Central memory CD8-positive, alpha-beta T cell (primary cell): ENCODE data around the gene SLC47A2.
A peak's percentile ranks its signal among the peaks of the same experiment; 100 is the strongest.

Experiments
- ATAC-seq: fragments of 150-1000 bp; cut with Tn5 transposase; replicated peaks from 2 replicates; pipeline ENCODE4 v1.10.0; 2022; ENCODE audit warnings: mild to moderate bottlenecking, moderate FRiP score, moderate number of reproducible peaks; ENCODE audit not compliant: poor library complexity, severe bottlenecking; ENCODE audit errors: extremely low read depth
- DNase-seq, 2 donors: peaks; one replicate each; pipeline ENCODE4 v3.0.0; 2021; ENCODE audit warnings: low spot score in 2 of 2
- H3K27ac Mint-ChIP-seq: one replicate; pipeline ENCODE4 v1.8.0; 2022; ENCODE audit warnings: low read depth, mild to moderate bottlenecking, moderate library complexity, mixed read lengths
- H3K27me3 Mint-ChIP-seq: one replicate; pipeline ENCODE4 v1.8.0; 2022; ENCODE audit warnings: mixed read lengths
- H3K36me3 Mint-ChIP-seq: one replicate; pipeline ENCODE4 v1.8.0; 2022; ENCODE audit warnings: mild to moderate bottlenecking, moderate library complexity, mixed read lengths; ENCODE audit not compliant: insufficient read depth
- H3K4me1 Mint-ChIP-seq: one replicate; pipeline ENCODE4 v1.8.0; 2022; ENCODE audit warnings: mixed read lengths
- H3K4me3 Mint-ChIP-seq: one replicate; pipeline ENCODE4 v1.8.0; 2022; ENCODE audit warnings: mild to moderate bottlenecking, moderate library complexity, mixed read lengths
- H3K9me3 Mint-ChIP-seq: one replicate; pipeline ENCODE4 v1.8.0; 2022; ENCODE audit warnings: mixed read lengths

Gene SLC47A2

GRCh38 chr17:19743101-19744100, 27.0 kb upstream of the SLC47A2 start:
- H3K27ac Mint-ChIP-seq, result no peak overlapping the region
- no peaks in the 10 kb centered on the region for H3K4me1 Mint-ChIP-seq
- H3K4me3 Mint-ChIP-seq, result peak overlapping the region; percentile 76

GRCh38 chr17:19742495-19742894, 26.1 kb upstream of the SLC47A2 start:
- no peaks in the 10 kb centered on the region for H3K4me1 Mint-ChIP-seq
- no peak overlapping the region for H3K27ac Mint-ChIP-seq
- DNase-seq, result no peak
- no peak overlapping the region for H3K4me3 Mint-ChIP-seq
- H3K27me3 Mint-ChIP-seq, result no peaks in the 10 kb centered on the region
- ATAC-seq, result no peak
- H3K9me3 Mint-ChIP-seq, result no peaks in the 10 kb centered on the region
- peaks cover 1% of the 10 kb centered on the region for H3K36me3 Mint-ChIP-seq

More at GRCh38 chr17:19743101-19744100, 27.0 kb upstream of the SLC47A2 start:
- DNase-seq (no peak), ATAC-seq (no peak)
- H3K27me3 Mint-ChIP-seq, result peaks cover 9% of the 10 kb centered on the region
- peaks cover 1% of the 10 kb centered on the region for H3K36me3 Mint-ChIP-seq
- H3K9me3 Mint-ChIP-seq, result no peaks in the 10 kb centered on the region

- no peak for ATAC-seq
Measured at GRCh38 chr17:19741832-19742457, 25.6 kb upstream of the SLC47A2 start.

GRCh38 chr17:19740933-19741332, 24.5 kb upstream of the SLC47A2 start:
- no peaks in the 10 kb centered on the region for H3K27me3 Mint-ChIP-seq
- no peaks in the 10 kb centered on the region for H3K4me1 Mint-ChIP-seq
- no peak for ATAC-seq
- DNase-seq, result no peak
- no peak overlapping the region for H3K4me3 Mint-ChIP-seq
- H3K36me3 Mint-ChIP-seq, result no peaks in the 10 kb centered on the region
- H3K27ac Mint-ChIP-seq, result no peak overlapping the region
- no peaks in the 10 kb centered on the region for H3K9me3 Mint-ChIP-seq

More at GRCh38 chr17:19741832-19742457, 25.6 kb upstream of the SLC47A2 start:
- Mint-ChIP-seq H3K36me3 (peaks cover 1% of the 10 kb centered on the region), H3K9me3 (no peaks in the 10 kb centered on the region), H3K27ac (no peak overlapping the region), H3K4me1 (no peaks in the 10 kb centered on the region), H3K4me3 (no peak overlapping the region), H3K27me3 (no peaks in the 10 kb centered on the region)
- no peak for DNase-seq

GRCh38 chr17:19739241-19740201, 23.1 kb upstream of the SLC47A2 start:
- ATAC-seq, result no peak
- H3K4me1 Mint-ChIP-seq, result no peaks in the 10 kb centered on the region
- no peaks in the 10 kb centered on the region for H3K27me3 Mint-ChIP-seq
- H3K9me3 Mint-ChIP-seq, result no peaks in the 10 kb centered on the region
- no peak overlapping the region for H3K4me3 Mint-ChIP-seq
- H3K27ac Mint-ChIP-seq, result no peak overlapping the region
- peaks cover 2% of the 10 kb centered on the region for H3K36me3 Mint-ChIP-seq
- no peak for DNase-seq

GRCh38 chr17:19738757-19739156, 22.4 kb upstream of the SLC47A2 start:
- DNase-seq (no peak), ATAC-seq (no peak)
- H3K27ac Mint-ChIP-seq, result no peak overlapping the region
- no peak overlapping the region for H3K4me3 Mint-ChIP-seq
- no peaks in the 10 kb centered on the region for H3K4me1 Mint-ChIP-seq
- H3K9me3 Mint-ChIP-seq, result no peaks in the 10 kb centered on the region
- H3K36me3 Mint-ChIP-seq, result peaks cover 2% of the 10 kb centered on the region
- no peaks in the 10 kb centered on the region for H3K27me3 Mint-ChIP-seq

GRCh38 chr17:19738073-19738449, 21.7 kb upstream of the SLC47A2 start:
- Mint-ChIP-seq H3K27me3 (no peaks in the 10 kb centered on the region), H3K4me1 (no peaks in the 10 kb centered on the region), H3K9me3 (no peaks in the 10 kb centered on the region), H3K27ac (no peak overlapping the region), H3K4me3 (no peak overlapping the region), H3K36me3 (peaks cover 2% of the 10 kb centered on the region)
- no peak for DNase-seq
- no peak for ATAC-seq

- H3K27ac Mint-ChIP-seq, result no peak overlapping the region
- H3K27me3 Mint-ChIP-seq, result no peaks in the 10 kb centered on the region
- H3K36me3 Mint-ChIP-seq, result peaks cover 2% of the 10 kb centered on the region
- ATAC-seq (no peak), DNase-seq (no peak)
- H3K9me3 Mint-ChIP-seq, result no peaks in the 10 kb centered on the region
- H3K4me1 Mint-ChIP-seq, result no peaks in the 10 kb centered on the region
- H3K4me3 Mint-ChIP-seq, result no peak overlapping the region
Measured at GRCh38 chr17:19737305-19738072, 21.1 kb upstream of the SLC47A2 start.

- H3K4me3 Mint-ChIP-seq, result no peak overlapping the region
- peaks cover 2% of the 10 kb centered on the region for H3K36me3 Mint-ChIP-seq
- DNase-seq (no peak), ATAC-seq (no peak)
- H3K27me3 Mint-ChIP-seq, result no peaks in the 10 kb centered on the region
- no peak overlapping the region for H3K27ac Mint-ChIP-seq
- no peaks in the 10 kb centered on the region for H3K4me1 Mint-ChIP-seq
- H3K9me3 Mint-ChIP-seq, result no peaks in the 10 kb centered on the region
Measured at GRCh38 chr17:19736071-19736470, 19.7 kb upstream of the SLC47A2 start.

GRCh38 chr17:19733953-19734526, 17.7 kb upstream of the SLC47A2 start:
- Mint-ChIP-seq H3K27ac (no peak overlapping the region), H3K4me3 (no peak overlapping the region), H3K27me3 (no peaks in the 10 kb centered on the region), H3K4me1 (no peaks in the 10 kb centered on the region), H3K36me3 (peaks cover 2% of the 10 kb centered on the region), H3K9me3 (no peaks in the 10 kb centered on the region)
- ATAC-seq (no peak), DNase-seq (no peak)

GRCh38 chr17:19731626-19732025, 15.2 kb upstream of the SLC47A2 start:
- no peaks in the 10 kb centered on the region for H3K9me3 Mint-ChIP-seq
- ATAC-seq, result no peak
- H3K27ac Mint-ChIP-seq, result no peak overlapping the region
- DNase-seq, result no peak
- no peaks in the 10 kb centered on the region for H3K4me1 Mint-ChIP-seq
- no peak overlapping the region for H3K4me3 Mint-ChIP-seq
- no peaks in the 10 kb centered on the region for H3K27me3 Mint-ChIP-seq
- H3K36me3 Mint-ChIP-seq, result peaks cover 2% of the 10 kb centered on the region
